ENCODE results near the gene SLC25A34. TPM values are rescaled to one million over a fixed set of nuclear protein-coding genes. Genes with fewer than 3 reads are reported as not detected.

Gene SLC25A34
- total RNA-seq, 2 experiments from 2014 or later, result 0.76 to 0.94 TPM

GRCh38 chr1:15749399-15750291 lies 13.6 kb downstream of the SLC25A34 start:
- Mint-ChIP-seq H3K9me3 (no peaks in the 10 kb centered on the region), H3K4me1 (no peaks in the 10 kb centered on the region), H3K27me3 (peaks cover 12% of the 10 kb centered on the region), H3K4me3 (no peak overlapping the region), H3K27ac (no peak overlapping the region), H3K36me3 (no peaks in the 10 kb centered on the region)
- no peak for DNase-seq

GRCh38 chr1:15750924-15751323 lies 14.9 kb downstream of the SLC25A34 start:
- Mint-ChIP-seq H3K27me3 (peaks cover 22% of the 10 kb centered on the region), H3K27ac (no peak overlapping the region), H3K9me3 (no peaks in the 10 kb centered on the region), H3K4me1 (no peaks in the 10 kb centered on the region), H3K4me3 (no peak overlapping the region), H3K36me3 (no peaks in the 10 kb centered on the region)
- DNase-seq, result no peak

- Mint-ChIP-seq H3K4me3 (no peak overlapping the region), H3K4me1 (peaks cover 6% of the 10 kb centered on the region), H3K9me3 (no peaks in the 10 kb centered on the region), H3K27me3 (peaks cover 29% of the 10 kb centered on the region), H3K36me3 (no peaks in the 10 kb centered on the region), H3K27ac (no peak overlapping the region)
- DNase-seq, result no peak
Measured at GRCh38 chr1:15751717-15752116, 15.7 kb downstream of the SLC25A34 start.

- Mint-ChIP-seq H3K9me3 (no peaks in the 10 kb centered on the region), H3K4me1 (peaks cover 6% of the 10 kb centered on the region), H3K27me3 (peaks cover 46% of the 10 kb centered on the region), H3K4me3 (no peak overlapping the region), H3K27ac (no peak overlapping the region), H3K36me3 (no peaks in the 10 kb centered on the region)
- no peak for DNase-seq
Measured at GRCh38 chr1:15753776-15754175, 17.7 kb downstream of the SLC25A34 start.

GRCh38 chr1:15755021-15755645 lies 19.1 kb downstream of the SLC25A34 start:
- no peaks in the 10 kb centered on the region for H3K9me3 Mint-ChIP-seq
- no peak for DNase-seq
- no peak overlapping the region for H3K4me3 Mint-ChIP-seq
- peaks cover 6% of the 10 kb centered on the region for H3K4me1 Mint-ChIP-seq
- H3K36me3 Mint-ChIP-seq, result no peaks in the 10 kb centered on the region
- no peak overlapping the region for H3K27ac Mint-ChIP-seq
- H3K27me3 Mint-ChIP-seq, result peaks cover 55% of the 10 kb centered on the region

- Mint-ChIP-seq H3K4me3 (no peak overlapping the region), H3K27ac (no peak overlapping the region), H3K27me3 (peaks cover 60% of the 10 kb centered on the region), H3K9me3 (no peaks in the 10 kb centered on the region), H3K36me3 (no peaks in the 10 kb centered on the region), H3K4me1 (peaks cover 6% of the 10 kb centered on the region)
- DNase-seq, result no peak
Measured at GRCh38 chr1:15755646-15756040, 19.6 kb downstream of the SLC25A34 start.

GRCh38 chr1:15756143-15757015 lies 20.3 kb downstream of the SLC25A34 start:
- Mint-ChIP-seq H3K36me3 (no peaks in the 10 kb centered on the region), H3K27ac (no peak overlapping the region), H3K4me3 (no peak overlapping the region), H3K9me3 (no peaks in the 10 kb centered on the region), H3K4me1 (peaks cover 6% of the 10 kb centered on the region), H3K27me3 (peaks cover 68% of the 10 kb centered on the region)
- no peak for DNase-seq

- H3K9me3 Mint-ChIP-seq, result no peaks in the 10 kb centered on the region
- H3K36me3 Mint-ChIP-seq, result no peaks in the 10 kb centered on the region
- DNase-seq, result no peak
- H3K27me3 Mint-ChIP-seq, result peaks cover 69% of the 10 kb centered on the region
- H3K4me3 Mint-ChIP-seq, result no peak overlapping the region
- peaks cover 6% of the 10 kb centered on the region for H3K4me1 Mint-ChIP-seq
- no peak overlapping the region for H3K27ac Mint-ChIP-seq
Measured at GRCh38 chr1:15757016-15757543, 21.0 kb downstream of the SLC25A34 start.

- Mint-ChIP-seq H3K36me3 (no peaks in the 10 kb centered on the region), H3K4me3 (peak overlapping the region; percentile 65), H3K4me1 (peaks cover 6% of the 10 kb centered on the region), H3K9me3 (no peaks in the 10 kb centered on the region), H3K27ac (no peak overlapping the region), H3K27me3 (peaks cover 74% of the 10 kb centered on the region)
- no peak for DNase-seq
Measured at GRCh38 chr1:15757575-15758342, 21.7 kb downstream of the SLC25A34 start.

GRCh38 chr1:15758343-15758931 lies 22.4 kb downstream of the SLC25A34 start, which contains the start of gene FBLIM1:
Gene FBLIM1, plus strand, starts transcription at chr1:15758795. Its CDS starts 6,189 bp downstream, at chr1:15764984.
- Mint-ChIP-seq H3K4me3 (peak within 1 kb of the TSS; percentile 65), H3K36me3 (no peaks in the 10 kb centered on the region), H3K27ac (no peak within 1 kb of the TSS), H3K4me1 (peaks cover 6% of the 10 kb centered on the region), H3K9me3 (no peaks in the 10 kb centered on the region), H3K27me3 (peaks cover 68% of the 10 kb centered on the region)
- no peak for DNase-seq

GRCh38 chr1:15758953-15759661 lies 23.0 kb downstream of the SLC25A34 start:
- H3K27ac Mint-ChIP-seq, result no peak overlapping the region
- H3K27me3 Mint-ChIP-seq, result peaks cover 65% of the 10 kb centered on the region
- H3K36me3 Mint-ChIP-seq, result no peaks in the 10 kb centered on the region
- no peak for DNase-seq
- no peaks in the 10 kb centered on the region for H3K9me3 Mint-ChIP-seq
- peaks cover 6% of the 10 kb centered on the region for H3K4me1 Mint-ChIP-seq
- peak overlapping the region; percentile 20 for H3K4me3 Mint-ChIP-seq

- Mint-ChIP-seq H3K9me3 (no peaks in the 10 kb centered on the region), H3K4me3 (no peak overlapping the region), H3K27ac (no peak overlapping the region), H3K36me3 (no peaks in the 10 kb centered on the region), H3K4me1 (peaks cover 6% of the 10 kb centered on the region), H3K27me3 (peaks cover 58% of the 10 kb centered on the region)
- no peak for DNase-seq
Measured at GRCh38 chr1:15760520-15761211, 24.6 kb downstream of the SLC25A34 start.

All from activated naive CD8-positive, alpha-beta T cell treated with anti-CD3 and anti-CD28 coated beads for 36 hours (primary cell).